Body of pancreas (tissue), 4 donors: ENCODE data around the gene IQCF5.

ENCODE experiments used
- CTCF ChIP-seq, 7 experiments: fragments of 450-650 bp in 4 of 7; fragments of 200-600 bp in 3 of 7; sonication (generic) in 3 of 7; IDR thresholded peaks; one replicate each; pipeline ENCODE4 v1.5.1; 2016 to 2019; ENCODE audit warnings: antibody characterized with exemption in 7 of 7
- POLR2A ChIP-seq, 3 donors: fragments of 450-650 bp; IDR thresholded peaks; one replicate each; pipeline ENCODE4 v1.6.1; 2016; ENCODE audit warnings: antibody characterized with exemption in 3 of 3, mild to moderate bottlenecking in 2 of 3

GRCh38 chr3:51830345-51830744 lies 45.1 kb downstream of the IQCF5 start:
- no peak for TF ChIP-seq POLR2A (IDR thresholded peaks at IDR 0.05)
- no peak for TF ChIP-seq CTCF (IDR thresholded peaks at IDR 0.05)
